HL-60/S4 (cell line): ENCODE measurements around the gene PLEKHM2.

ENCODE experiments used
- in situ Hi-C: fragments of 300-500 bp; cut with MboI; formaldehyde crosslinking; loops from 2 replicates; pipeline ENCODE4 v1.14.3; 2022; ENCODE audit warnings: low sequenced_read_pairs

PLEKHM2 gene

DNA sequence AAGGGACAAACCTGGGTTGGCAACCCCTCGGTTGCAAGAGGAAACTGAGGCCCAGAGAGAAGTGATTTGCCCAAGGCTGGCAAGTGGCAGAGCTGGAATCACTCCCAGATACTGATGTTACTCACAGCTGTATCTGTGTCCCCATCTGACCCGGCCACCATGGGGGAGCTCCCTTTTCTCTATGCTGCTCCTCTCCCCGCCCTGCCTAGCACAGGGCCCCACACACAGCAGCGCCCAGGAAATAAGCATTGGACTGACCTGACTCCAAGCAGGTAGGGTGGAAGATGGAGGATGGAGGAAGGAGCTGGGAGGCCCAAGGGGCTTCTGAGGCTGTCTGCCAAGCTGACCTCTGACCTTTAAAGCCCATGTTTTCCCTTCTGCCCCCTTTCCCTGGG, 71.5 kb downstream of the PLEKHM2 start:
- in situ Hi-C loops: no loop called here

DNA sequence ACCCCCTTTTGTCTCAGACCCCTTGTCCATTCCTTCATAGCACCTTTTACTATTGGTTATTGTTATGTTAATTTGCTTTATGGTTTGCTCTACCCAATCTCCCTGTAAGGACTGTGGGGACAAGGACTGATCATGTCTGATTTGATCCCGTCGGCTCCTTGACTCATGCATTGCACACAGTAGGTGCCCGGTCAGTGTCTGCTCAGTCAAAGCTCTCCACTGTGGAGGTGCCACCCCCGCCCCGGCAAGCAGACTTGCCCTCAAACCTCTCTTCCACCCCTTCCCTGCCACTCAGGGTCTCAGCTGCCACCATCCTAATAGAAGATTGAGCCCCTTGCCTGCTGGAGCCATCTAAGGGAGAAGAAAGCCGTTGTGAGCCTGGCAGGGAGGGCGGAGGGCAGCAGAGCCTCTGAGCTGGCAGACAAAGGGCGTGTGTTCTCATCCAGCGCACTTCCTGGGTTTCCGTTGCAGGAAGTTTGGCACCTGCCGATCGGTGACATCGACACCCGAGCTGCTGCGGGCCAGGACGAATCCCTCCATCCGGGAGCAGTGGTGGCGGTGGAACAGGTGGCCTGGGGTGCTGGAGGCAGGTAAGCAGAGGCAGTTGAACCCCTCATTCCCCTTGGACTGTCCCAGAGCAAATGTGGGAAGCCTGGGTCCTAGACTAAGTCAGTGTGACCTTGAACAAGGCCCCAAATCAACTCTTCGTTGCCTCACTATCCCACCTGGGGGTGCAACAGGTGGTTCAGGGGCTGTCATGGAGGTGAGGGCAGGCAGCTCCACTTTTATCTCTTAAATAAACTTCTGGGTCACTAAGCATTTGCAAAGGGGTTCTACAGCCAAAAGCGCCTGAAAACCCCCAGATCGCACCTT, 72.3 kb downstream of the PLEKHM2 start:
- in situ Hi-C loops: no loop called here

DNA sequence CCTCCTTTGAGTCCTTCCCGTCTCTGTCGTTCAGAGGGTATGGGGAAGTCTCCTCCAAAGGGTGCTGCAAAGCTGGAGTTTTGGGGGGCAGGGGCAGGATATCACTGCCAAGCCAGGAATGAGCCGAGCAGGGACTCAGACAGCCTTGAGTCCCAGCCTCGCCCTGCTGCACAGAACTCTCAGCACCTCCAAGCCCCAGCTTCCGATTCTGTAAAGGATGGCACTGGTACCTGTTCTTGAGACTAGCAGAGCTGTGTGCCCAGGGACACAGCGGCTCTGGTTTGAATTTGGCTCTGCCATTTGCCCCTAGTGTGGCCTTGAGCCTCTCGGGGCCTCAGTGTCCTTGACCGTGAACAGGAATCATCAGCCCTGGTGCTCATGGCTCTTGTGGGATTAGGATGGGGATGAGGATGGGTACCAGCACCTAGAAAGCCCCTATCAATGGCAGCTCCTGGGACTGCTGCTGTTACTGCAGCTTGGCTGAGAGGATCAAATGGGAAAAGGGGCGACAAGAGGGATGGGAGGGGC, 73.0 kb downstream of the PLEKHM2 start:
- in situ Hi-C loops: no loop called here

DNA sequence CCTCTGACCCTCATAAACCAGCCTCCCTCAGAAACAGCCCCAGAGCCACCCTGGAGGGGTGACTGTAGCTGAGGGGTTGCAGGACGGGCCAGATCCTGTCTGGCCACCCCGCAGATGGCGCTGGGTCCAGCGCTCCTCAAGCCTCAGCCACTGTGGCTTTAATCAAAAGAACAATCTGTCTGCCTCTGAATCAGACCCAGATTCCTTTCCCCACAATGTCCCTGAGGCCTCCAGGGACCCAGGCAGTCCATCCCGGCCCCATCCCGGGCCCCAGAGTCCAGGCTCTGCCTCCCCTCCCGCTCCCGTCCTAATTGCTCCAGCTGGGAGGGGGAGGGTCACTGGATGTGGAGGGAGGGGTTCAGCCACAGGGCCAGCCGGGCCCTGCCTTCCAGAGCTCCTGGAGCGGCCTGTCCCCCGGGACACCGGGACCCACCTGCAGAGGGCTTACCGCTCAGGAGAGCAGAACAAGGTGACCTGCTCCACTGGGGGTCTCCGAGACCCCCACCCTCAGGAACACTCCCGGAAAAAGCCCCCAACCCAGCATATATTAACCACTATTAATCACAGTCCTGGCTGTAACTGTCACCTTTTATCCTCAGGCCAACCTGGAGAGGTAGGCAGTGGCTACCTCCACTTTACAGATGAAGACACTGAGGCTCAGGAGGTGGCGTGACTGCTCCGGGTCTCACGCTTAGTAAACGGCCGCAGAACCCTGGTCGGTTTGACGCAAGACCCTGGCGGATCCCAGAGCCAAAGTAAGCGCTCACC, 73.6 kb downstream of the PLEKHM2 start:
- in situ Hi-C loops: no loop called here

DNA sequence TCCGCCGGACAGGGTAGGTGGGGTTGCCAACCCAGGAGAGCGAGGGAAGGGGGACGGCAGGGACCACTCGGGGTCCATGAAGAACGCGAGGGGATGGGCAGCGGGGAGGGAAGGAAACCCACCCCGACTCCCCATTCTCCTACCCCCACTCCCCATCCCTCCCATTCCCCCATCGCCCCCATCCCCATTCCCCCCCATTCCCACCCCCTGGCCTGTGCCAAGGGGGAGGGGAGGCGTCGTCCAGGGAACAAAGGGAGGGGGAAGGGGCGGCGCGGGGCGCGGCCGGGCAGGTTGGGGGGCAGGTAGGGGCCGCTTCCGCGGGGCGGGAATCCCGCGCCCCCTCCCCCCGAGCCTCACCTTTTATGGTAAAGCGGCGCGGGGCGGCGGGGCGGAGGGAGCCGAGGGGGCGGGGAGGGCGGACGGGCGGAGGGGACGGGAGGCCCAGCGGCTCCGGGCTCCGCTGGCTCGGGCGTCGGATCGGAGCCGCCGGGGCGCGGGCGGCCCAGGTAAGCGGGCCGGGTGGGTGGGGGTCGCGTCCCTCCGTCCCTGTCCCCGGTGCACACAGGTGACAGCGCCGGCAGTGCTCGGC, 74.3 kb downstream of the PLEKHM2 start, which contains the start of gene FBLIM1:
Gene FBLIM1 (plus strand): TSS at position 453 of the 589 bp plus-strand sequence. CDS start 6,189 bp downstream, outside the sequence.
- in situ Hi-C loops: no loop called here

DNA sequence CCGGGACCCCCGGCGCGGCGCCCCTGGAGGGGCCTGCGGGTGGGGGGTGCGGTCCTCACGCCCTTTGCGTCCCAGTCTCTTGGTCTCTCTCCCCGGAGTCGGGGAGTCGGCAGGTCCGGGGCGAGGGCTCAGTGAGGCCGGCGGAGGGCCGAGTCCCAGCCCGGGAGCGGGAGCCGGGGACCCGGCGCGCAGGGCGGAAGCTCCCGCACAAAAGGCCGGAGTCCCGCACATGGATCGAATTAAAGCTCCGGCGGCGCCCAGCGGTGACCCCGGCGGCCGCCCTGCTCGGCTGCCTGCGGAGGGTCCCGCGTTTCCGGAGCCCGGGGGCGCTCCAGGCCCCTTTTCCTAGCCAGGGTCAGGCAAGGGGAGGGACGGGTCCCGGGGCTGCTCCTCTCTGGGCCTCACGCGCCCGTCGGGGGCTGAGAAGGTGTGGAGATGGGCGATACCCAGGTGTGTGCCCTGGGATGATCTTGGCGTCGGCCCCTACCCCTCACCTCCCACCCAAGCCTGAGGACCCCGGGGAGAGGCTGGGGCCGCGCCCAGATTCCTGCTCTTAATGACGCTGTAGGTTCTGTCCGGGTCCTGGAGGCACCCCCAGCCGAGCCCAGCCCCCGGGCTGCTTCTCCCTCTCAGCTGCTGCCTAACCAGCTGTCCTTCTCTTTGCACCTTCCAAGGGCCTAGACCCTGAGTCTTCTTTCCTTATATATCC, 75.0 kb downstream of the PLEKHM2 start:
- in situ Hi-C loops: no loop called here

- in situ Hi-C loops: no loop called here
Measured at GRCh38 chr1:15760520-15761211, 76.5 kb downstream of the PLEKHM2 start.

DNA sequence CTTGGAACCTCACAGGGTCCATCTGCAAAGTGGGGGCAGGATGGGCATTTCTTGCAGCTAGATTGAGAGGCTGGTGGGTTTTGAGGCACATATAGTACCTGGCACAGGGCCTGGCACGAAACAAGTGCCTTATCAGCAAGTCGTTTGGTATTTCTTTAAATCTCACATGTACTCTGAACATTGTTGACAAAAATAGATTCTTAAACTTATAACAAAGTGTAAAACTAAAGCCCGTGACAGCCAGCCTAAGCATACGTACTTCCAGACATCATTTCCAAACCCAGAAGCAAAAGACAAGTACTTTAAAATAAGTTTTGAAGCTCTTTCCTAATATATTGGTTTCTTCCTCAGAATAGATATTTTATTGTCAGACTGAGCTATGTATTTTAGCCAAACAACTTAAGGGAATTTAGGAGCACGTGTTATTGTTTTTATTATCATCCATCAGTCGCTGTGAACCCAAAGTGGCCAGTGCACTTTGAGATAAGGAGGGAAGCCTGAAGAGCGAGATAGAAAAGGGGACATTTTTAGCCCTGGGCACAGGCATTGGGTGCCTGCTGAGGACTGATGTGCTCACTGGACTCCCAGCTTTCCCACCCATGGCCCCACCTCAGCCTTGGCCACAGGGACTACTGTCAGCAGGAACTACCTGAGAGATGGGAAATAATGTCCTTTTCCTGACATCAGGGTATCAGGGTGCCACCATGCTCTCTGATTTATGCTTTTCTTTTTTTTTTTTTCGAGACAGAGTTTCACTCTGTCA, 77.4 kb downstream of the PLEKHM2 start:
- in situ Hi-C loops: no loop called here

DNA sequence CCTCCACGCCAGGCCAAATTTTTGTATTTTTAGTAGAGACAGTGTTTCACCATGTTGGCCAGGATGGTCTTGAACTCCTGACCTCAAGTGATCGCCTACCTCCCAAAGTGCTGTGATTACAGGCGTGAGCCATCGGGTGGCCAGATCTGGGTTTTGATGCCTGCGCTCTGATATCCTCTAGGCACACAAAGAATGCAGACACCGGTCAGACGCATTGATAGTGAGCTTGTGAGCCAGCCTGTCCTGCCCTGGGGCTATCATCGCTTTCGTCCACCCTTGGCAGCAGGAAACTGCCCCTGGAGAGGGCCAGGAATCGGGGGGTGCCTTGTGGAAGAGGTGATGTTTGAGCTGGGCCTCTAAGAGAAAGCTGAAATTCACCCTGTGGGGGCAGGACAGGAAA, 78.4 kb downstream of the PLEKHM2 start:
- in situ Hi-C loops: no loop called here

GRCh38 chr1:15764269-15764764, 80.2 kb downstream of the PLEKHM2 start:
- in situ Hi-C loops: no loop called here

DNA sequence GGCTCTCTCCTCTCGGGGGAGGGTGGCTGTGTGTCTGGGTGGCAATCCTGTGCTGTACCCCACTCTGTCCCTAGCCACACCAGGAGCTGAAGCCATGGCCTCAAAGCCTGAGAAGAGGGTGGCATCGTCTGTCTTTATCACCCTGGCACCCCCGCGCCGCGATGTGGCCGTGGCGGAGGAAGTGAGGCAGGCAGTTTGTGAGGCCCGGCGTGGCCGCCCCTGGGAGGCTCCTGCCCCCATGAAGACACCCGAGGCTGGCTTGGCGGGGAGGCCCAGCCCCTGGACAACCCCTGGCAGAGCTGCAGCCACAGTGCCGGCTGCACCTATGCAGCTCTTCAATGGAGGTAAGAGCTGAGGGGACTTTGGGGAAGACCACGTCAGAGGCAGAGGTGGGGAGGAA, 80.8 kb downstream of the PLEKHM2 start:
- in situ Hi-C loops: no loop called here

DNA sequence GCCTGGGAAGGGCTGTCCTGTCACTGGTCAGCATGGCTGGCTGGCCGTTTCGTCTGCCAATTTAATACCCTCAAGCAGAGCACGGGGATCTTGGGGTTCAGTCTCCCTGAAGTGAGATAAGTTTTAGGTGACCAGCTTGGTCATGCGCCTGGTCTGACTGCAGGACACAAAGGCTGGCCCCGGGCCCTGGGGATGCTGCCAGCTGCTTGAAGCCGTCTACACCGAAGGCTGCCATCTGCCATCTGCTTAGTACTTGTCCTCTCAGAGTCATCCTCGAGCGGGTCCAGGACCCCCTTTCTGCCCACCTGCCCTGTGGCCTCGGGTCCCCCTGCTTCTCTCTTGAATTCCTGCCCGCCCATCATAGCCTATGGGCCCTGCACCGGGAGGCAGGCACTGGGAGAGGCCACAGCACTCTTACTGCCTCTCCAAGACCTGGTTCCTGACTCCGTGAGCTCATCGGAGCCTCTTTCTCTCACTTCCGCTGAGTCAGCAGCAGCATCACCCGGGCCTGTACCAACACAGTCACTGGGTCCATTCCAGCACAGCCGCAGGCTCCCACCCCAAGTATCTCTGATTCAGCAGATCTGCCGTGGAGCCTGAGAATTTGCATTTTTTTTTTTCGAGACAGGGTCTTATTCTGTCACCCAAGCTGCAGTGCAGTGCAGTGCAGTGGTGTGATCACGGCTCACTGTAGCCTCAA, 81.5 kb downstream of the PLEKHM2 start:
- in situ Hi-C loops: no loop called here

DNA sequence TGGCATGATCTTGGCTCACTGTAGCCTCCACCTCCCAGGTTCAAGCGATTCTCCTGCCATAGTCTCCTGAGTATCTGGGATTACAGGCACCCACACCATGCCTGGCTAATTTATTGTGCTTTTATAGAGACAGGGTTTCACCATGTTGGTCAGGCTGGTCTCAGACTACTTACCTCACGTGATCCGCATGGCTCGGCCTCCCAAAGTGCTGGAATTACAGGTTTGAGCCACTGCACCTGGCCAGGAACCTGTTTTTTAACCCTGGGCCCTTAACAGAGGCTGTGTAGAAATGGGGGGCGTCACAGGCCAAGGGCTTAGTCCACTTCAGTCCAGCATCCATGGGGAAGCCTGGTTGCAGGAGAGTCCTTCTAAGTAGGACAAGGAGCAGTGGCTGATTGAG, 83.8 kb downstream of the PLEKHM2 start:
- in situ Hi-C loops: no loop called here

DNA sequence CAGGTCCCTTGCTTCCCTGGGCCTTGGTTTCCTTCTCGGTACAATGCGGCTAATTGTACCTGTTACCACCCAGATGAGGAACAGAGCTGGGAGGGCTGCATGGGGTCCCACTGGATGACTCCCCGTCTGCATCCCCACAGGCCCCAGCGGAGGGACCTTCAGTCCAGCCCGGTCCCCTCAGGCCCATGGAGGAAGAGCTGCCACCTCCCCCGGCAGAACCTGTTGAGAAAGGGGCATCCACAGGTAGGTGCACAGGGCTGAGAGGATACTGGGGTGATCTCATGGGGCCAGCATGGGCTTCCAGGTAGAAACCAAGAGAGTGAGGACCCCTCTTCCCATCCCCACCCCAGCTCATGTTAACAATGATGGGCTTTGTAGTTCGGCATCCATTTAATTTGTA, 84.3 kb downstream of the PLEKHM2 start:
- in situ Hi-C loops: no loop called here

- in situ Hi-C loops: no loop called here
Measured at GRCh38 chr1:15770313-15770962, 86.3 kb downstream of the PLEKHM2 start.

- in situ Hi-C loops: no loop called here
Measured at GRCh38 chr1:15771836-15772515, 87.9 kb downstream of the PLEKHM2 start.

- in situ Hi-C loops: no loop called here
Measured at GRCh38 chr1:15775706-15776105, 91.6 kb downstream of the PLEKHM2 start.
